GM18505 (cell line): ENCODE measurements around the gene IL1F10.
A peak's percentile ranks its signal among the peaks of the same experiment; 100 is the strongest.

Source experiments
- ATAC-seq: cut with Tn5 transposase; IDR thresholded peaks from one replicate; pipeline ENCODE4 v1.9.1; 2021; ENCODE audit not compliant: unreplicated experiment
- POLR2A ChIP-seq: IDR thresholded peaks from 4 replicates; pipeline ENCODE4 v1.6.1; 2011; ENCODE audit warnings: borderline replicate concordance; ENCODE audit not compliant: insufficient read depth, insufficient read length; ENCODE audit errors: extremely low read depth

Gene IL1F10

DNA sequence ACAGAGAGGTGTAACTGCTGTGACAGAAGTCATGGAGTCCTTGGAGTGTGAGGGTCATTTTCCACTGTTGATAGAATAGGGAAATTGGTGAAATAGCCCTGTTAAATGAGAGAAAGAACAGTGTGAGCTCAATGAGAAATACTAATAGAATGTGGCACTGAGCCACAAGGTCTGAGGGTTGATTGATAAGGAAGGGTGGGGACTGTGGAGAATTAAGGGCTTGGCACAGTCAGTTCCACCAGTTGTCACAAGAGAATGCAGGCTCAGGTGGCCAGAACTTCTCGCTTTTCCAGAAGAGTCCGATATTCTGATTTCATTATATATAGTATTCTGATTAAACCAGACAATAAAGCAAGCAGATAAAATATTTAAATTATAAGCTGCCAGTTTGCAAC lies 50.5 kb downstream of the IL1F10 start:
- no peak for TF ChIP-seq POLR2A
- no peak for ATAC-seq

DNA sequence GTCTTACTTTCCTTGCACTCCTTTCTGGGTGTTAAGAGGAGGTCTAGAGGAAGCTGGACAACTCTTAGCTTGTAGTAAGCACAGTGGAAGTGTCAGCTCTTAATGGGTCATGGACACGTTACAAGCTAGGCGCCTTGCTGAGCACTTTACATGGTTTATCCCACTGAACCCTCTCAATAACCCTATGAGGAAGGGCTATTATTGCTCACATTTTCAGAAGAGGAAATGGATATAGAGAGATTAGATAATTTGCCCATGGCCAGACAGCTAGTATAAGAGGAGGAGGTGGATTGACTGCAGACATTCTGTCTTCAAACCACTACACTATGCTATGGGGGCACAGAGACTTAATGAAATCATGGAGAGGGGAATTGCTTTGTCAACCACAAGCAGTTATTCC lies 51.3 kb downstream of the IL1F10 start:
- ATAC-seq, result no peak
- TF ChIP-seq POLR2A, result no peak

DNA sequence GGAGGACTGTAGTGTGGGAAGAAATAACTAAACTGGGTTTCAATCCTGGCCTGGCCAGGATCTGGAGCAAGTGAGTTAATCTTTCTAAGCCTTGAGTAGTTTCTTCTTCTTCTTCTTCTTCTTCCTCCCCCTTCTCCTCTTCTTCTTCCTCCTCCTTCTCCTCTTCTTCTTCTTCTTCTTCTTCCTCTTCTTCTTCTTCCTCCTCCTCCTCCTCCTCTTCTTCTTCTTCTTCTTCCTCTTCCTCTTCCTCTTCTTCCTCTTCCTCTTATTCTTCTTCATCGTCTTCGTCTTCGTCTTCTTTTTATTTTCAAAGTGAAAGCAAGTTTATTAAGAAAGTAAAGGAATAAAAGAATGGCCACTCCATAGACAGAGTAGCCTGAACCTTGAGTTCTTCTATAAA lies 53.1 kb downstream of the IL1F10 start:
- no peak for ATAC-seq
- TF ChIP-seq POLR2A, result no peak

DNA sequence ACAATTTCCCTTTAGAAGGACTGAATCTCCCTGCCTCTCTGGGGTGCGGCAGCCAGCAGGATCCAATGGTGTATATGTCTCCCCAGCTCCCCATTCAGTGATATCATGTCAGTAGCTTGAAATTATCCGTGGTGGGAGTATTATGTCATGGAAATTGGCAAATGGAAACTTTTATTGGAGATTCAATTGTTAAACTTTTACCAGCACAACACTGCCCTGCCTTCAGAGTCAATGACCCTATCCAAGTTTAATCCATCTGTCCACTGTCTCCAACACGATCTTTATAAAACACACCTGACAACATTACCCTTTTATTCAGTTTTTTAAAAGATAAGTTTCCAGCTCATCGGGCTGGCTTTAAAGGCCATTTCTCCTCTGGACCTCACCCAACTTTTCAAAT lies 54.6 kb downstream of the IL1F10 start:
- TF ChIP-seq POLR2A, result no peak
- ATAC-seq, result no peak

DNA sequence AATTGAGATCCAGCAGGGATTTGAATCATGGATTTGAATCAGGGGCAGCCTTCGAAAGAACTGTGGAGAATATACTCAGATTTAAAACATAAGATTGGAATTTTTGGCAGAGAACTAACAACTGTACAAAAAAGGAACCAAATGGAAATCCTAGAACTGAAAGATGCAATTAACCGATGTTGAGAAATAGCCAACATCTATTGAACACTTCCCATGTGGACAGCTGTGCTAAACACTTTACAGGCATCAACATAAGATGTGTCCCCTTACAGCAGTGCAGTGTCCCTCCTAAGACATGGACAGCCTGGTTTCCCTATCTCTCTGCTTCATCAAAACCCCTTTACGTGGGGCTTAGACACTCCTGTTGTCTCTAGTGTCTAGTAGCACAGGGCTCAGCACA lies 56.0 kb downstream of the IL1F10 start:
- no peak for TF ChIP-seq POLR2A
- no peak for ATAC-seq

DNA sequence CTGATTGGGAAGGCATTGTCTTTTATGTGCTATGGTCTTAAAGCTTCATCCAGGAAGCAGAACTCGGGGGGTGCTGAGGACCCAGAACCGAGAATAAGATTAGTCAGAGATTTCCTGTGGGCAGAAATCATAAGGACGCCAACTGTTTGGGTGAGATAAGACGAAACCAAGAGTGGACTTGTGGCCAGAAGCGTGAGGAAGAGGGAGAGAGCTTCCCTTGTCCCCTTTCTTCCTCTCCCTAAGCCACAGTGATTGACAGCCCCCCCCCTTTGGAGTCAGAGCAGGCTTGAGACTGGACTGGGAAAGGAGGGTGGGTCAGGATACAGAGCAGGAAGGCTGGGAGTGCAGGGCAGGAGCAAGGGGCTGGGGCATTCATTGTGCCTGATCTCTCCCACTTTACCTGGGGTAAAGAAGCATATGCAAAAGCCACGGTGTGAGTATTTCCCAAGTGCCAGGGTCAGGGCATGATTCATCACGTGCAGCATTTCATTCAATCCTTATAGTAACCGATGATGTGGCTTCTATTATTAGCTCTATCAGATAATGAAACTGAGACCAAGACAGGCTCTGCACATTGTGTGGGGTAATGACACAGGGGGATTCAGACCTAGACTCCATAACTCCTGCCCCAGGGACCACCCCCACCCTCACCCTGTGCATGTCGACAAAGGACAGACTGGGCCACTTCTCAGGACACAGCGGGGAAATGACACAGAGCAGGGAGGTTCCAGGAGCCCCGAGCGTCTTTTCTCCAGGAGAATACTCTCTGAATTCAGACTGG lies 56.6 kb downstream of the IL1F10 start:
- no peak for TF ChIP-seq POLR2A
- peak; percentile 52 for ATAC-seq
